Sciatic nerve (tissue), 2 donors: ENCODE results near the gene SPX. TPM values are rescaled to one million over a fixed set of nuclear protein-coding genes. Genes with fewer than 3 reads are reported as not detected.

Experiments used
- ATAC-seq: fragments of 200-7000 bp; cut with Tn5 transposase; one replicate; pipeline ENCODE4 v1.9.1; 2020; ENCODE audit warnings: mild to moderate bottlenecking, moderate library complexity
- DNase-seq: peaks from one replicate; pipeline ENCODE4 v3.0.0-alpha.2; 2020; ENCODE audit warnings: low spot score
- intact Hi-C: fragments of 100-400 bp; cut with DNase I; formaldehyde crosslinking; loops from one replicate; pipeline ENCODE4 v1.14.2; 2022
- total RNA-seq: library from RNA; stranded (reverse); fragmentation: NEBNext Ultra II Directional; extraction: Animal tissue kit (Norgen Biotek cat#: 25700); gene quantifications from one replicate; pipeline ENCODE4 v1.2.1, GENCODE V29; 2021
- donor health status: DM: no; HTN: no; CAD: no.
- donor health status: DM: no; HTN: no; CAD: no.

The SPX gene
- total RNA-seq, 1 donor from 2014 or later, result 1.3 TPM

- ATAC-seq, result peak; percentile 64
- DNase-seq, result no peak
- intact Hi-C loops, result no loop called here
These were observed 40.9 kb downstream of the SPX start for GRCh38 chr12:21566907-21567394.

- ATAC-seq (no peak), DNase-seq (no peak)
- intact Hi-C loops, result no loop called here
These were observed 42.0 kb downstream of the SPX start for GRCh38 chr12:21568115-21568514.

GRCh38 chr12:21571046-21571445 is 45.0 kb downstream of the SPX start:
- intact Hi-C loops, result no loop called here
- no peak for ATAC-seq
- no peak for DNase-seq

GRCh38 chr12:21573733-21574358 is 47.8 kb downstream of the SPX start:
- DNase-seq (no peak), ATAC-seq (no peak)
- intact Hi-C loops, result no loop called here

GRCh38 chr12:21576431-21576830 is 50.3 kb downstream of the SPX start:
- intact Hi-C loops, result no loop called here
- ATAC-seq (no peak), DNase-seq (no peak)

- ATAC-seq (no peak), DNase-seq (no peak)
- intact Hi-C loops, result no loop called here
These were observed 51.4 kb downstream of the SPX start for GRCh38 chr12:21577516-21577915.

GRCh38 chr12:21580748-21581516 is 54.8 kb downstream of the SPX start:
- no peak for ATAC-seq
- intact Hi-C loops, result no loop called here
- DNase-seq, result no peak

Other genes starting within 250 kb of the SPX start
- gene SLCO1A2, start 191.4 kb upstream of the SPX start, total RNA-seq, result 0.67 TPM
- gene IAPP, start 153.4 kb upstream of the SPX start, total RNA-seq, result not detected
- gene PYROXD1, start 88.6 kb upstream of the SPX start, total RNA-seq, result 16.3 TPM
- gene RECQL, start 24.7 kb upstream of the SPX start, total RNA-seq, result 32.7 TPM
- 26.6 TPM for gene GOLT1B, start 24.5 kb upstream of the SPX start, total RNA-seq
- 0.27 TPM for gene GYS2, start 78.6 kb downstream of the SPX start, total RNA-seq
- 289 TPM for gene LDHB, start 131.5 kb downstream of the SPX start, total RNA-seq
- gene KCNJ8, start 248.4 kb downstream of the SPX start, total RNA-seq, result 10.8 TPM